GM12892 (cell line): ENCODE data around the gene NFKB1.

ENCODE experiments used
- POLR2A ChIP-seq: IDR thresholded peaks from 2 replicates; pipeline ENCODE4 v1.6.1; 2011; ENCODE audit warnings: low read depth, low read length, control low read depth
- POLR2AphosphoS5 ChIP-seq: IDR thresholded peaks from 2 replicates; pipeline ENCODE4 v1.6.1; 2011; ENCODE audit warnings: low read depth, low read length, control low read depth
- TAF1 ChIP-seq: IDR thresholded peaks from 2 replicates; pipeline ENCODE4 v1.6.1; 2011; ENCODE audit warnings: low read depth, mild to moderate bottlenecking, control low read depth, low read length, borderline replicate concordance

- TF ChIP-seq POLR2AphosphoS5 (no peak), POLR2A (no peak), TAF1 (no peak)
Observed at GRCh38 chr4:102606261-102606660, 105.1 kb downstream of the NFKB1 start.
